Left hindlimb (tissue), 1 donor: ENCODE data around the gene LAMB1.
"Not testable (repeated sequence)": the region's sequence is repeated elsewhere in the genome, so short reads cannot be mapped to it uniquely, and the experiment has no call there.

Experiments used
- DNase-seq: peaks from one replicate; pipeline ENCODE4 v3.0.0-alpha.2; 2018

Gene LAMB1

DNA sequence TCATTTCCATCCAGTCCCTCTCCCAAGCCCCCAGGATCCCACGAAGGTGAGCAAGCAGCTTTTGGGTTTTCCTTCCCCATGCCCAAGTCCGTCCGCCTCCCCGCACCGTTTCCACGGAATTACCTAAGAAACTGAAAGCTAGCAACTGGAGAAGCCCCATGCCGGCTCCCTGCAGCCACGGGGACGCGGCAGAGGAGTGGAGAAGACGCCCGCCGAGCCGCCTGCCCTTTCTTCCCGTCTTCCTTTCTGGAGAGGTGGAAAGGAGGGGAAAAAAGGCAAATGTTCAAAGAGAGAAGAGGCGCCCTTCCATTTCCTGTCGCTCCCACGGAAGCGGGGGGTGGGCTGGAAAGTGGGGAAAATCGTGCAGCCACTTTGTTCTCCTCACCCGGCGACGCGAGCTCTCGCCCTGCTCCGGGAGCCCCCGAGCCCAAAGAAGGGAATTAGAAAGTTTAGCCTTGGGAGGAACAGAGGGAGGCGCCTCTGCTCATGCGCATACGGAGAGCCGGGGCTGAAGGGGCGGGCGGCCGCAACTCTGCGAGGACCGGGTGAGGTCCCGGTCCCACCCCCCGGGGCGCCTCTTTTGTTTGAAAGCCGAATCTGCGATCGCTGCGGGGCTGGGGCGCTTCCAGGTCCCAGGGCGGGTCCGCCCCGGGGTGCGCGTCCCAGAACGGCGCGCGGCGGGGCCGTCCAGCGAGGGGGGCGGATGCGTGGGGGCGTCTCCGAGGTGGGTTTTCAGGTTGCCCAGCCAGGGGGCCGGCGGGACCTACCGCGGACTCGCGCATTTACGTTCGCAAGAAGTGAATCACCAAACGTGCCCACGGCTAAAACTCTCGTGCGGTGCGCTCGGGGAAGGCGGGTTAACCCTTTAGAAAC, at the start of gene LAMB1:
Gene LAMB1 (minus strand): TSS at position 436 of the 873 bp plus-strand sequence. CDS start 276 bp downstream, at position 160.
- DNase-seq = peak; percentile 87

GRCh38 chr7:108051454-108051853, 48.5 kb upstream of the LAMB1 start:
- no peak for DNase-seq

- DNase-seq = no peak
Observed at GRCh38 chr7:108049962-108050361, 47.0 kb upstream of the LAMB1 start.

GRCh38 chr7:108048422-108048821, 45.5 kb upstream of the LAMB1 start:
- DNase-seq = no peak

- no peak for DNase-seq
Observed at GRCh38 chr7:108046952-108047506, 44.1 kb upstream of the LAMB1 start.

DNA sequence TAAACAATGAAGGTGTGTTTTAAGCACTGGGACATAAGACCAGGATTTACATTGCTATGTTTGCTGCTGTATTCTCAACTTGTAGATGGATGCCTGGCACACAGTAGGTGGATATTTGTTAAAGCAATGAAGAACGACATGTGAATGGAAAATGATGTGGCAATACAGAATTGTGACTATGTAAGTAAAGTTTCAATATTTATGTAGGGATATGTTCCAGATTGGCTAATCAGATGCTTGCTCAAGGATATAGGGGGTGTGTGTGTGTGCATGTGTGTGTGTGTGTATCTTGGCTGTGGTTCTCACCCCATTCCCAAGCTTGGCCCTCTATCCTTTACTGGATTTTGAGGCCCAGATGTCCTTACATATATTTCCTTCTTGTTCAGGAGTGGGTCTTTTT, 42.7 kb upstream of the LAMB1 start:
- no peak for DNase-seq

DNA sequence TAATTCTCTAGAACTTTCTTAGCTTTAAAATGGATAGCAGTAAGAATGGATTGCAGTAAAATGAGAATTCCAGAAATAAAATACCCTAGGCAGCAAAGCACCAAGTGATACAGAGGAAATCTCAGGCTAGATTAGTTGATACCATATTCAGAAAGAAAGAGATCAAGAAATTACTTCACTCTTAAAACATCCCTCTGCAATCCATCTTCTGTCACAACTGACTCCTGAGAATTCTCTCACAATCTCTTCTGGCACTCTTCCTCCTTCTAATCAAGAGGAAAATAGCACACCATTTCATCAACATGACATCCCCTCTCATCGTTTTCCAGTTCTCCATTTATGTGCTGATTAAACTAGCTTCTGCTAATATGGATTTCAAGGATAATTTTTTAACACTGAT, 42.2 kb upstream of the LAMB1 start:
- DNase-seq = no peak

- DNase-seq = no peak
Observed at GRCh38 chr7:108044345-108044744, 41.4 kb upstream of the LAMB1 start.

DNA sequence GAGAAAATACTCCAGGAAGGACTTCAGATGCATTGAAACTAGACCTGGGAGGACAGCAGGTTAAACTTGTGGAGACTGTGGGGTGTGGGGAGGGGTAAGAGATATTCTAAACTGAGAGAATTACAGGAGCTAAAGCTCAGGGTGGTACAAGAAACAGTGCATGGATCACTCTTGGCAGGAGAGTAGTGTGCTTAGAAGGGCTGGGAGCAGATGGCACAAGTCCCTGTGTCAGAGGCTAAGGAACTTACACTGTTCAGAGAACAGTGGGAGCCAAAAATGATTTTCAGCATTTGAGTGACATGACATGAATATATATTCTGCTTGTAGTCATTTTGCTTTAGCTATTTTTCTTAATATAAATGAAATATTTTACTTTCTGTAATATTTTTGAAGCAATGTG, 36.0 kb upstream of the LAMB1 start:
- no peak for DNase-seq

DNA sequence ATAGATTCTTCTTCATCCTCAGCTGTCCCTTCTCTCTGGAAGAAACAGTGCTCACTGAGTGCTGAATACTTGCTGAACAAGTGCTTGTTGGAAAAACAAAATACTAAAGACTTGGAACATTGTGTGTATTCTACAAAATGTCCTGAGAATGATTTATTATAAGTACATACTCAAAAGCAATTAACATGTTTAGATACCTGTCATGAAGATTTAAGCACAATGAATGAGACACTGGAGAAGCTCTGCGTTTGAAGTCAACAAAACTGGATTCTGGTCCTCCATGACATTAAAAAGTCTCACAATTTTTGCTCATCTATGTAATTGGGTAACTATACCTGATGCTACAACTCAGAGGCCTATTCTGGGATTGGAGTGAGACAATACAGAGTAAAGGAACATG, 34.8 kb upstream of the LAMB1 start:
- DNase-seq = no peak

DNA sequence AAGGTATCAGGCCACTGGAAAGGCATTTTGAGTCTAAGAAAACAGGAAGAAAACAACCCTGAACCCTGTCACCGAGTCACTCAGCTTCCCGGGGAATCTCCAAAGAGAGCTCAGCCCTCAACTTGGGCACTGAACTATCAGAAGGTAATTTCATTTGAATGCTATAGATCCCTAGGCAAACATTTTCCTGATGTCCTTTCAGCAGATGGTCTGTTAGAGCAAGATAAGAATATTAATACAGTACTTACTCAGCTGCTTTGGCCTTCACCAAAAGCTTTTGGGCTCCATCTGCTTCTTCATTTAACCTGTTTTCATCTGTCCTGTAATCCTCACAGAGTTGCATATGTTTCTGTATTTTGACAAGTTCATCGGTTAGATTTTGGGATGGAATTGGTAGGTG, 34.2 kb upstream of the LAMB1 start:
- DNase-seq = no peak

- DNase-seq = no peak
Observed at GRCh38 chr7:108034586-108034985, 31.6 kb upstream of the LAMB1 start.

DNA sequence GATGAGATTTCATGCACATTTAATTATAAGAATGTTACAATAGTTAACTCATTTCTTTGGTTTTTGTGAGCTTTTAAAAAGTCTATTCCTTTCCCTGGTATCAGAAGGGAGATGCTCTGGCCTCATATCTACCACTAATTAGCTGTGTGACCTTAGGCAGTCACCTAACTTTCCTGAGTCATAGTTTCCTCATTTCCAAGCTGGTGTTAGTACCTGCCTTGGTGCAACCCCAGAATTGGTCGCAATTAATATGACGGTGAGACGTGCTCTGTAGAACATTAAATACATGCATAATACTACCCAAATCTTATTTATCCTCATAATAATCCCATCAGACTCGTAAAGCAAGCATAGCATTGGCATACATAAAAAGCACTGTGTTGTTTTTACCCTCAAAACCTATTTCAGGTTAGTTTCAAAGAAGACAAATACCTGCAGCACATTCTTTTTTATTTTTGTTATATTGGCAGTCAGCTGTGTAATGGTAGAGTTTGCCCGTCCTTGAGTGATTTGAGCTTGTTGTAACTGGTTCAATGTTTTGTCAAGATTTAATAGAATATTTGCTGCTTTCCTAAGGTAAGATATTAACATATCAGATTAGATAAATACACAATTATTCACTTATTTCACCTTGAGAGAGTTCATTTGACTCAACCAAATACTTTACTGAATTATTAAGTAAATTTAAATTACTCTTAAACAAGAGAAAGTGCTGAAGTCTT, 31.0 kb upstream of the LAMB1 start:
- DNase-seq = no peak

- DNase-seq = not testable (repeated sequence)
Observed at GRCh38 chr7:108033309-108033708, 30.3 kb upstream of the LAMB1 start.

DNA sequence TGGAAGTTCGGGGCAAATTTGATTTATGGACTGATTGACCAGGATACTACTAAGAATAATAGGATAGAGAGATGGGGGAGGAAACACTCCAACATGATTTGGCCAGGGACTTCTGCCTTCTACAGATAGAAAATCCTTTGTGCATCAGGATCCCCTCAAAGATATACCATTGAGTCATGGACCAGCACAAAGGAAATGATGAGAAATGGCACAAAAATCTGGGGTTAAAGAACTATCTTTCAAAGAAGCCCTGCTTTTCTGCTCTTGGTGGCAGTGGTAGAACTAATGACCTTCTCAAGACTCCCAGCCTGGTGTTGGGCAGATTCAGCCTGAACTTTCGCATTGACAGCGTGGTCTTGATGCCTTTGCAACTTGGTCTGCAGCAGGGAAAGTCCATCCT, 27.6 kb upstream of the LAMB1 start:
- DNase-seq = no peak

DNA sequence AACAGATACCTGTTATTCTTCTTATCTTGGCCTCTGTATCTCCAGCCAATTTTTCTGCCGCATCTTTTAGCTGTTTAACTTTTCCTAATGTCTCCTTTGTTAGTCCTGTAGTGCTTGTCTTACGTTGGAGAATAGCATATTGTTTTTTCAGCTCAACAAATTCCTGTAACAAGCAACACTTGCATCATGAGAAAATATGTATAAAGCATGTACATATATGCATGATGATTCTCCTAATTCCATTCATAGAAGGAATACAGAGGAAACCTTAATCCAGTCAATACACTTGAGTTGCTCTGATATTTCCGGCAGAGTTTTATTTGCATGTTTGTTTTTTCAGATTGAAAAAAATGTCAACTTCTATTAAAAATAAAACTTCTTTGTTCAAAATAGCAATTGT, 26.1 kb upstream of the LAMB1 start:
- no peak for DNase-seq

GRCh38 chr7:108028111-108028510, 25.1 kb upstream of the LAMB1 start:
- no peak for DNase-seq

DNA sequence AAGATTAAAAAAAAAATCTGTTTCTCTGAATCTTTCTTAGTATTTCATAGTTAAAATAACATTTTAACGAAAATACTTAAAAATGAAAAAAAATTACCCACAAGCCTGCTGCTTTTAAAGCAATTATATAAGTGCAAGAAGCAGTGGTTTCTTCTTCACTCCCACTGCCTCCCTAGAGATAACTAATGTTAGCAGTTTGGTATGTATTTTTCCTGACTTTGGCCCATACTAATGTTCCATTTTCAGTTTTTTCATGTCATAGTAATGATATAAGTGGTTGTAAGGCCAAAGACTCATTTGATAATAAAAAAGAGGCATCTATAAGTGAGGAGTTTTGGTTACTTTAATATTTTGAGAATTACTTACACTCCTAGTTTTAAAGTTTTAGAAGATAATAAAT, 24.3 kb upstream of the LAMB1 start:
- DNase-seq = no peak

- DNase-seq = no peak
Observed at GRCh38 chr7:108026647-108027046, 23.7 kb upstream of the LAMB1 start.

DNA sequence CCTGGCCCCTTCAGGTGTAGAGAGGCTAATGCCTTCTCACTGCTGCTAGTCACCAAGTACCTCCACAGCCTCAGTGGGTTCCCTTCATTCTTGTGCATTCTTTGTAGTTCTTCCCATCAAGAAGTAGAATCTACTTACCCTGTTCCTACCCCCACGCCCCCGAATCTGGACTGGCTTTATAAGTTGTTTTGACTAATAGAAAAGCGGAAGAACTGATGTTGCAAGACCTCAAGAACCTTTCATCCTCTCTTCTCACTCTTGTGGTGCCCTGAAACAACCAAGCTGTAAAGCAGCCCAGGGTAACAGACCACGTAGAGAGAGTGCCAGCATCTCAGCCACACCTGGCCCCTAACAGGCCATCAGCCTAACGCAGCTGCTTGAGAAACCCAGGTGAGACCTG, 23.2 kb upstream of the LAMB1 start:
- no peak for DNase-seq

DNA sequence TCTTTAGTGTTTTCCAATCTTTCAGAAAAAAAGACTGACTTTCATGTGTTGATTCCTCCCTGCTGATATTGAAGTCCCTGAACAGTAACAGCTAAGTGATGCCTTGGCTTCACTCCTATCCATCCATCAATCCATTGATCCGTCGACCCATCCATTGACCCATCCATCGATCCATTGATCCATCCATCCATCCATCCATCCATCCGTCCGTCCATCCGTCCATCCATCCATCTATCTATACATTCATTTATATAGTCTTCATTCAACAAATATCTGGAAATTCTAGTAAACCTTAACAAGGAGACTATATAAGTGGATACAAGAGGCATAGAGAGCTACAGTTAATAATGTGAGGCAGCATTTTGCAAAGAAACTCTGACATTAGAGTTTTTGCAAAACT, 21.6 kb upstream of the LAMB1 start:
- no peak for DNase-seq

- no peak for DNase-seq
Observed at GRCh38 chr7:108020585-108020984, 17.6 kb upstream of the LAMB1 start.

- DNase-seq = no peak
Observed at GRCh38 chr7:108018668-108019067, 15.7 kb upstream of the LAMB1 start.

DNA sequence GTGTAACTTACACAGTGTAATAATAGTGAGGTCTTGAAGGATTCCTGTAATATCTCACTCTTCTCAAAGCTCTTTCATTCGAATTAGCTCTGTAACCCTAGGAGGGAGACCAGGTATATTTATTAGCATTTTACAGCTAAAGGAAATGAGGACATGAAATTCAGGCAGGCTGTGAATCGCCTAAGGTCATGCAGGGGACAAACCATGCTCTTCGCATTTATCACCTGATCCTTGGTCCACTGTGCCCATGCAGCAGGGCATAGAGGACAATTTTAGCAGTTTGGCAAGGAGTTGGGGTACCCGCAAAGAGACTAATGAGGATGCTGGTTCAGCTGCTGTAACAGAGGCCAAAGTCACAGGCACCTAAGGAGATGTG, 14.8 kb upstream of the LAMB1 start:
- no peak for DNase-seq
